ENCODE data around the gene COPB1.

COPB1 gene

GRCh38 chr11:14503023-14503422, 3.4 kb upstream of the COPB1 start:
- no peak for DNase-seq

- no peak for DNase-seq
These were observed 2.4 kb upstream of the COPB1 start for GRCh38 chr11:14502039-14502438.

GRCh38 chr11:14500181-14500651, 605 bp upstream of the COPB1 start:
- peak; percentile 36 for DNase-seq

DNA sequence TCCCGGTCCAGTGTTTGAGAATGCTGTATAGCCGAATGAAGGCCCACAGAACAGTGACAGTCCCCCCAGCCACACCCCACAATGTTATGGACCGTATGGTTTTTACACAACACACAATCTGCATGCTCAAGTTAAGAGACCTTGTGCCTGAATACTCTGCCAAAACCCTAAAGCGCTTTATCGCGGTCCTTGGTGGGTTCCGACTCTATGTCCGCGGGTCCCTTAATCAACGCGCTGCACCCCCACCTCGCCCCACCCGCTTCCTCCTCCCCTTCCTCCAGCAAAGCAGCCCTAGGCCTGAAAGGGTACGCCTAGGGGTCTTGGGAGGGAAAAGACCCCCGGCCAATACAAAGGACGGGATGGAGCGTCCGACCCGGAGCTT, 442 bp downstream of the COPB1 start:
- peak; percentile 50 for DNase-seq

DNA sequence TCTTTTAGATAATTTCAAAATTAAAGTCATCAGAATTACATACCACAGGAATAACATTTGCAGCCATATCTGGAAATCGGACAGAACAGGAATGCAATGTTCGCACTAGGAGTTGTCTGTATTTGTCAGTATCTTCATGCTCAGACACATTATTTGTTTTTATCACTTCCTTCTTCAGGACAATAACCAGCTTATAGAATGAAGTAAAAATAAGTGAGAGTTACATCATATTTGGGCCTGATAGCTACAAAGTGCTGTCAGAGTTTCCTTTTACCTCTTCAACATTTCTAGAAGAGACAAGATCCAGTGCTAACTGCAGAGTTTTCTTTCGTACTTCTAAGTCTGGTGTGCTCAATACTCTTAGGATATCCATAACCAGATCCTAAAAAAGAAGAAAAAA, 18.9 kb downstream of the COPB1 start:
- no peak for DNase-seq

- no peak for DNase-seq
These were observed 28.5 kb downstream of the COPB1 start for GRCh38 chr11:14471127-14471526.

- DNase-seq = no peak
These were observed 36.0 kb downstream of the COPB1 start for GRCh38 chr11:14463623-14464022.

GRCh38 chr11:14460147-14460546, 39.5 kb downstream of the COPB1 start:
- no peak for DNase-seq

DNA sequence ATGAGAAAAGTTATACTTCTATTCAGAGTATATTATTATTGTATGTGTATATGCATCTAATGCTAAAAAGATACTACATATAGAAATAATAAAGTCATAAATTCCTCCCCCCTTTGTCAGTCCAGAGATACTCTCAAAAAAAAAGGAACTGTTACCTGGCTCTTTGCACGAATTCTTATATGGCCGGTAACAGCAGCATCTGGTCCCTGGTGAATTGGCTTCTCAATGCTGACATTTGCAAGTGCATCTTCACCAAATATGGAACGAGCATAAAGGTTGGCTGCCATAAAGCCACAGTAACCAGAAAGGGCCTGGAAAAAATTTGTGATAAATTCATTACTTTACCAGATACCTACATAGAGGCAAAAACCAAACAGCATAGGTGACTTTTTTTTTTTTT, 41.2 kb downstream of the COPB1 start:
- DNase-seq = no peak

DNA sequence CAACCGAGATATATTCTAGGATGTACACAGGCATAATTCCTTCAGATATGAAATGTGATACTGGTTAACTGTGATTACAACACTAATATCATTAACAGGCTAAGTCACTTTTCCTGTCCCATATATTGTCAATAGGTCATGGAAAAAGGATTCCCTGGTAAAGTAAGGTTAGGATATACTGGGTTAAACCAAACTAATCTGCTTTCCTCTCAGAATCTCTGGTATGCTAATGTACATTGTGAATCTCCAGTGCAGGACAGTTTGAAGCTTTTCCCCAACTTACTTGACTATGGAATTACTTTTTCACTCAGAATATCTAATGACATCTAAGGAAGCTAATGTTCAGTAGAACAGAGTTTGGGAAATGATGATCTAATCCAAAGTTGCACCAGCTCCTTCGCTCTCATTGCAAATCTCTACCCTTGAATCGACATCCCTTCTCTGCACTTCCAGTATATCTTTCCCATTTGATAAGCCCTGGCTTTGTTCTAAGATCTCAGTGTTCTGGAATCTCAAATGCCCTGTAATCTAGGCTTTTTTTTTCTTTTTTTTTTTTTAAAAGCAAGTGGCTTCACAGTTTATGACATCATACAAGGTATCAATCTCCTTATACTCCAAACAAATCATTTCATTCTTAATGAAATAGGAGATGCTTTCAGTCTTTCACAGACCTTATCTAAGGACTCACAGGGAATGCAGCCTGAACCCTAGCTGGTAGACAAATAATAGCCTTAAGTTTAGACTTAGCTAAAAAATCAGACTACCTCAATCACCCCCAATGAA, 43.8 kb downstream of the COPB1 start:
- no peak for DNase-seq

- peak; percentile 10 for DNase-seq
These were observed 44.6 kb downstream of the COPB1 start for GRCh38 chr11:14454861-14455632.

- DNase-seq = no peak
These were observed 47.8 kb downstream of the COPB1 start for GRCh38 chr11:14451825-14452224.

DNA sequence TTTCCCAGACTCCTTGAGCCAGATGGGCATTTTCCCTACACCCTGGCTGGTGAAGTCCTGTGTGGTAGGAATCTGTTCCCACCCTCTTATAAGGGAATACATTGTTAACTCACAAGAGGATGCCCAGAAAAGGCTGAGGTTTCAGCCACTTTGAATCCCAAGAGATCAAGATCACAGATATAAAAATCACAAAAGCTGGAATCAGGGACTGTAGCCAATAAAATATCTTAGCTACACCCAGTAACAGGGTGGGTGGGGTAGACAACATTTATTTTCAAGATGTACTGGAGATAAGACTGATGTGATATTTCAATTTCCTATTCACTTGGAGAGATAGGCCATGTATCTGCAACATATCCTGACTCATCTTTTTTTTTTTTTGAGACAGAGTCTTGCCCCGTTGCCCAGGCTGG, 50.3 kb downstream of the COPB1 start:
- DNase-seq = no peak

DNA sequence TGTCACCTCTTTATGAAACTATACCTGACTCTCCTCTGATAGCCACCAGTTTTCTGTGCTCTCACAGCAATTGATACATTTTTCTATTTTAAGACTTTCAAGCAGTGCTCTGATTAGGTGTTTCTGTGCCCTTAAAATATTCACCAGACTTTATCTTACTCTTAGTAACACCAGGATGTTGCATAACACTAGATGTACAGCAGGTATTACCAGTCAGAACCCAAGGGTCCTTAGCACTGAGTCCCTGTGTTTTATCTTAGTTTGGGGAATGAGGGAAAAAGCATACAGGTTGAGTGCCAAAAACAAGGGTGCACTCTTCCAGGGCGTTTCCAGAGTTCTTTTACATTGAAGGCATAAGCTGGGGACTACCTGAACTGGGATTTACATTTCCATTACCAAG, 51.4 kb downstream of the COPB1 start:
- DNase-seq = no peak

DNA sequence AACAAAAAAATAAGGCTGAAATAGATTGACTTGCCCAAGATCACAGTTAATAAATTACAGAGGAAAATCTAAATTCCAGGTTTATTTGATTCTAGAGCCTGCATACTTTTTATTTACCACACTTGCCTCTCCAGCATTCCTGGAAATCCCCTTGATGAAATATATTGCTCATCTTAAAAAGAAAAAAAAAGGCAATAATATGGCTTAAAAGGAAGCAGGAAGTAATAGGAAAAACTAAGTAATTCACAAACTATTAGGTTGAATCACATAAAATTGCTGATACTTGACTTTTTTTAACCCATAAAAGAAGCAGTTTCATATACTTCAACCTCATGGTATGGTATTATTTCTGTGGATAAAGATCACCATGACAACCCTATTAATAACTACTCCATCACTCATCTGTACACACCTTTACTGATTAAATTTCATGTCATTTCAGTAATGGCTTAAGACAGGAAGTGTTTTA, 52.9 kb downstream of the COPB1 start:
- no peak for DNase-seq

- DNase-seq = no peak
These were observed 53.8 kb downstream of the COPB1 start for GRCh38 chr11:14445542-14446530.

GRCh38 chr11:14444441-14445189, 55.0 kb downstream of the COPB1 start:
- no peak for DNase-seq

GRCh38 chr11:14443638-14444037, 56.0 kb downstream of the COPB1 start:
- DNase-seq = peak; percentile 46

DNA sequence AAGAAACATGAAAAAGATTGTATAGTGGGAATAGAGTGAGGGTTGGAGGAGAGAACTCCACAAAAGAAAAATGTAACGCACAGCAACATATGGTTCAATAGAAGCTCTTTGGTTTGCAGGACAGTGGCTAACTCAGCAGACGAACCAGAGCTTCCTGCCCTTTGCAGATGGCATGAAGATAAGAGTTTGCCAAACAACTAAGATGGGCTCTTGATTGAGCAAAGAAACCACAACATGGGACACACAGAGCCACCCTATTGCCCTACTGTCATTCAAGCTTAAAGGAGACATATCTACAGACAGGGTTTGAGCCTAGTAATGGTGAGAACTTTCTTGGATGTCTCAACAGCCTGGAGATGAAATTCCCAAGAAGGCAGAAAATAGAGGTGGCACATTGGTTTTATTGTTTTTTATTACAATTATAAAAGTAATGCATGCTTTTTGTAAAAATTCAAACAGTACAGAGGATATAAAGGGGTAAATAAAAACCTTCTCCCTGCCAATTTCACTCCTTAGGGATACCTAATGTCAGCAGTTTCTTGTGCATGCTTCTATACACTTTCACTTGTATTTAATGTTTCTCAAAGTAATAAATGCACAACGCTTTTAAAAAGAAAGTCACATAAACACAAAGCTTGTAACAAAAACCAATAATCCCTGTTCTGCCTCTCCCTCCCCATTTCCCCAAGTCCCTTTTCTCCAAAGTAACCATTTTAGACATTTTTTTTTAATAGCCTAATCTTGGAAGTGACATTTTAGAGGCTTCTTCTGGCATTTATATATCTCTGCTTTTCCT, 63.7 kb downstream of the COPB1 start:
- no peak for DNase-seq

DNA sequence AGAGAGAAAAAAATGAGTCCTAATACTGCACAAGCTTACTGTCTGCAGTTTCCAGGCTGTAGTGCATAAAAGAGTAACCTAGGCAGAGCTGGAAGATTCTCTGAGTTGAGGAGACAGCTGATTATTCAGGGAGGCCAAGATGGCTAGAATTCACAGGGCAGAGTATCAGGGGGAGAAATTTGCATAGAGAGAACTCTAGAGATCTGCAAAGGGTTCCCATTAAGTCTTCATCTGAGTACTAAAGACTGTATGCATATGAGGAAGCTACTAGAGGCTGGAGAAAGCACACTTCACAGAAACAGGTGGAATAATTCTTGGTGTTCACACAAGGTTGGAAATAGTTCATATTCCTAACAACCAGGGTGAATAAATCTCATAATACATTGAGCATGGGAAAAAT, 74.0 kb downstream of the COPB1 start:
- no peak for DNase-seq

- no peak for DNase-seq
These were observed 75.5 kb downstream of the COPB1 start for GRCh38 chr11:14424096-14424495.

Measured in NCI-H146 (cell line).